Measurements from ENCODE around the gene ZNF320. TPM values are rescaled to one million over a fixed set of nuclear protein-coding genes. Genes with fewer than 3 reads are reported as not detected.
A peak's percentile ranks its signal among the peaks of the same experiment; 100 is the strongest.

Gene ZNF320
- total RNA-seq, 1 experiment from 2014 or later: 18.5 TPM

DNA sequence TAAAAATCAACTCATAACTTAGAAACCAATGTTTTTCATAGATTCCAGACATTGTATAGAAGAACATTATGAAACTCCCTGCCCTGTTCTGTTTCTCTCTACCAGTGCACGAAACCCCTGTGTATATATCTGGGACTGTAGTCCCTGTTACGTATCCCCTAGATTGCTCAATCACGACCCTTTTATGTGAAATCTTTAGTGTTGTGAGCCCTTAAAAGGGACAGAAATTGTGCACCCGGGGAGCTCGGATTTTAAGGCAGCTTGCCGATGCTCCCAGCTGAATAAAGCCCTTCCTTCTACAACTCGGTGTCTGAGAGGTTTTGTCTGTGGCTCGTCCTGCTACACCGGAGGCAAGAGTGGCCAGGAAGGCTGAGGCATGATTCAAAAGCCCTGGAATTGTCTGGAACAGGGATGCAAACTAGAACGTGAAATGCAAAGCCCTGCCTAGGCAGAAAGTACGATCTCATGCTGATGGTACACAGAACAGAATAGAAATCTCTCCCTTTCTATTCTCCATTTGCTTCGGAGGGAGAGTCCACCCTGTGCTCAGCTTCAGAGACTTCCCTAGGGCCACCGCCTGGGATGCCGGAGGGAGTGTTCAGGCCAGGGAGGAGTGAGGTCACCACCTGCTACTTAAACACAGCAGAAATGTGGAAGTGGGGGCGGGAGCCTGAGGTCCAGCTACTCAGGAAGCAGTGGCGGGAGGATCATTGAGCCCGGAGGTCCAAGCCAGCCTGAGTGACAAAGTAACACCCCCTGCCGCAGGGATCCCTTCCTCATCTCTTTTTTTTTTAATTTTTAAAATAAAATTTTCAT, 26.6 kb upstream of the ZNF320 start:
- Histone ChIP-seq H3K36me3 (ENCODE audit: low read depth) (peaks cover 7% of the 10 kb centered on the region), H2AFZ (peak overlapping the region; percentile 100), H3K79me2 (ENCODE audit: low read depth) (peaks cover 12% of the 10 kb centered on the region; the same call in 1 of the 2 replicates), H3K4me2 (peak overlapping the region; percentile 90), H3K4me3 (peak overlapping the region; percentile 96), H4K20me1 (ENCODE audit: insufficient read depth) (no peaks in the 10 kb centered on the region), H3K27me3 (ENCODE audit: insufficient read depth, low read depth) (no peaks in the 10 kb centered on the region), H3F3A (ENCODE audit: insufficient read depth, low read depth) (peaks cover 13% of the 10 kb centered on the region; the same call in 1 of the 2 replicates), H3K4me1 (replicated peaks; ENCODE audit: insufficient read depth) (0 out of 2 replicates have a peak, but pooled peaks cover 6% of the 10 kb centered on the region), H3K9me3 (ENCODE audit: insufficient read depth, low read depth) (no peaks in the 10 kb centered on the region), H3K27ac (peak overlapping the region; percentile 82; the same call in 1 of the 2 replicates), H3K9me2 (ENCODE audit: insufficient read depth) (no peaks in the 10 kb centered on the region)
- ChIA-PET CTCF (no interaction called here), POLR2A (ENCODE audit: unreplicated experiment) (interaction anchor here (0.6 kb wide), 1 partner anchor 897 kb away, joined by 7 read pairs; no protein-coding TSS in a partner anchor)
- peak in 1 of 2 experiments; percentile 63 for DNase-seq
- TF ChIP-seq, protein P1, sequence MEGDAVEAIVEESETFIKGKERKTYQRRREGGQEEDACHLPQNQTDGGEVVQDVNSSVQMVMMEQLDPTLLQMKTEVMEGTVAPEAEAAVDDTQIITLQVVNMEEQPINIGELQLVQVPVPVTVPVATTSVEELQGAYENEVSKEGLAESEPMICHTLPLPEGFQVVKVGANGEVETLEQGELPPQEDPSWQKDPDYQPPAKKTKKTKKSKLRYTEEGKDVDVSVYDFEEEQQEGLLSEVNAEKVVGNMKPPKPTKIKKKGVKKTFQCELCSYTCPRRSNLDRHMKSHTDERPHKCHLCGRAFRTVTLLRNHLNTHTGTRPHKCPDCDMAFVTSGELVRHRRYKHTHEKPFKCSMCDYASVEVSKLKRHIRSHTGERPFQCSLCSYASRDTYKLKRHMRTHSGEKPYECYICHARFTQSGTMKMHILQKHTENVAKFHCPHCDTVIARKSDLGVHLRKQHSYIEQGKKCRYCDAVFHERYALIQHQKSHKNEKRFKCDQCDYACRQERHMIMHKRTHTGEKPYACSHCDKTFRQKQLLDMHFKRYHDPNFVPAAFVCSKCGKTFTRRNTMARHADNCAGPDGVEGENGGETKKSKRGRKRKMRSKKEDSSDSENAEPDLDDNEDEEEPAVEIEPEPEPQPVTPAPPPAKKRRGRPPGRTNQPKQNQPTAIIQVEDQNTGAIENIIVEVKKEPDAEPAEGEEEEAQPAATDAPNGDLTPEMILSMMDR (conservative IDR thresholded peaks at IDR 0.05): no peak
- no peak for TF ChIP-seq EZH2 (IDR thresholded peaks at IDR 0.05; ENCODE audit: low read depth)
- BruUV-seq (replicated peaks): TSS peak; percentile 76
- intact Hi-C loops (cut with micrococcal nuclease; ENCODE audit: unreplicated experiment): loop anchor here (2.0 to 10.0 kb wide), 6 partner anchors 19 to 271 kb away; partner anchors contain the start of genes ZNF320, ZNF600, ZNF665 and ZNF816

DNA sequence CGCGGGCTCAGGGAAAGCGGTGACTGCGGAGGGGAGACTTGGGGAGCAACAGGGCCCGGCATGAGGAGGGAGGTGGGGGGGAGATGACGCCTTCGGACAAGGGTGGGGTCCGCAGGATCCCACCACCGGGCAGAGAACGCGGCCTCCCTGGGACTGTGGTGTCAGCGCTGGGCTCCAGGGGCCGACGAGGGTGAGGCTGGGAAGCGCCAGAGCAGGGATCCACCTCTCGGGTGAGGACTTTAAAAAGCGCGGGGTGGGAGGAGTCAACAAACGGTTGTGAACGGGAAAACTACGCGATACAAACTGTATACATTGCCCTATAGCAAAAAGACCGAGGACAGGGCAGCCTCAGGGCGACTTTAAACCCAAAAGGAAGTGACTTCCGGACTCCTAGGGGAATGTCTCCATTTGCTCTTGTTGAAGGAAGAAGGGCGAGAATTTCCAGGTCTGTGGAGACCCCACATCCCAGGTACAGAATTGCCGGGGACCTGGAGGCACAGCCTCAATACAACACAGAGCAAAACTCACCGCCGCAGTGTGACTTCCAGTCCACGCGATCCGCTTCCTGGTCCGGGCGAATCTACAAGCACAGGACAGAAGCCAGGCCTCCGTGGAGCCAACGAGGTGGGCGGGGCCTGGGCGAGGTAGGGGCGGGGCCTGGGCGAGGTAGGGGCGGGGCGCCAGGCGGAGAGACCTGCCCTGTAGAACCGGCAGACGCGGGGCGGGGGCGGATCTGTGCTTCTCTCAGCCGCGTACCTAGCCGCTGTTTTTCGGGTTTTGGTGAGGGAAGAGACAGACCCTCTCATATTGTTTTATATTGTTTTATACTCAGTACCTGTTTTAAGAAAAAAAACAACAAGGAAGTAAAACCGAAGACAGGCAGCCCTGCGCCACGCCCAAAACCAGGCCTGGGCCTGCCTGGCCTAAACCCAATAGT, 25.7 kb upstream of the ZNF320 start, which contains the start of gene ZNF888:
Gene ZNF888, minus strand, starts transcription at position 588 of the 937 bp plus-strand sequence. CDS start 5,555 bp downstream, outside the sequence.
- H3K4me3 ChIP-seq: peak within 1 kb of the TSS; percentile 96

More for the DNA sequence above, 25.7 kb upstream of the ZNF320 start, which contains the start of gene ZNF888:
- Histone ChIP-seq H3K27me3 (ENCODE audit: insufficient read depth, low read depth) (no peaks in the 10 kb centered on the region), H4K20me1 (ENCODE audit: insufficient read depth) (no peaks in the 10 kb centered on the region), H3K36me3 (ENCODE audit: low read depth) (no peaks in the 10 kb centered on the region), H2AFZ (peak within 1 kb of the TSS; percentile 100), H3K79me2 (ENCODE audit: low read depth) (peaks cover 12% of the 10 kb centered on the region; the same call in 1 of the 2 replicates), H3K9me2 (ENCODE audit: insufficient read depth) (no peaks in the 10 kb centered on the region), H3K27ac (peak within 1 kb of the TSS; percentile 82), H3K4me2 (peak within 1 kb of the TSS; percentile 90), H3F3A (ENCODE audit: insufficient read depth, low read depth) (peaks cover 13% of the 10 kb centered on the region; the same call in 1 of the 2 replicates), H3K9me3 (ENCODE audit: insufficient read depth, low read depth) (no peaks in the 10 kb centered on the region), H3K4me1 (replicated peaks; ENCODE audit: insufficient read depth) (0 out of 2 replicates have a peak, but pooled peaks cover 6% of the 10 kb centered on the region)
- intact Hi-C loops (cut with micrococcal nuclease; ENCODE audit: unreplicated experiment): loop anchor here (2.0 to 10.0 kb wide), 6 partner anchors 20 to 272 kb away; partner anchors contain the start of genes ZNF320, ZNF600, ZNF665 and ZNF816
- TF ChIP-seq EZH2 (IDR thresholded peaks at IDR 0.05; ENCODE audit: low read depth): no peak
- TF ChIP-seq, protein P1 (conservative IDR thresholded peaks at IDR 0.05): no peak
- ChIA-PET POLR2A (ENCODE audit: unreplicated experiment) (no interaction called here), CTCF (no interaction called here)
- peak; percentile 75 to 91 for DNase-seq
- TSS peak; percentile 81 for BruUV-seq (replicated peaks)
